Astrocyte (in vitro differentiated cells and primary cell): Measurements from ENCODE around the gene NLRP8. TPM values are rescaled to one million over a fixed set of nuclear protein-coding genes. Genes with fewer than 3 reads are reported as not detected.
"Not testable (repeated sequence)": the region's sequence is repeated elsewhere in the genome, so short reads cannot be mapped to it uniquely, and the experiment has no call there.

Source experiments
- DNase-seq: peaks from one replicate; pipeline ENCODE4 v3.0.0-alpha.2; 2010; ENCODE audit warnings: low read depth
- FAIRE-seq: peaks from 2 replicates; lab custom pipeline; 2011; peaks lifted over from hg19 to GRCh38; lab: Jason Lieb, UNC
- H2AFZ ChIP-seq: 2 replicates; pipeline ENCODE4 v1.6.0; 2012; ENCODE audit warnings: low read depth, low read length, inconsistent platforms
- H3K27ac ChIP-seq: 2 replicates; pipeline ENCODE4 v1.5.1; 2011; ENCODE audit warnings: low read depth, low read length, inconsistent platforms
- H3K27me3 ChIP-seq: 2 replicates; pipeline ENCODE4 v1.6.0; 2011; ENCODE audit warnings: low read length, inconsistent platforms; ENCODE audit not compliant: insufficient read depth
- H3K36me3 ChIP-seq: 2 replicates; pipeline ENCODE4 v1.5.1; 2011; ENCODE audit warnings: low read length, inconsistent platforms; ENCODE audit not compliant: insufficient read depth
- H3K4me1 ChIP-seq: 2 replicates; pipeline ENCODE4 v1.5.1; 2011; ENCODE audit warnings: low read length, inconsistent platforms; ENCODE audit not compliant: insufficient read depth
- H3K4me2 ChIP-seq: 2 replicates; pipeline ENCODE4 v1.6.0; 2012; ENCODE audit warnings: low read length, inconsistent platforms
- H3K4me3 ChIP-seq: 2 replicates; pipeline ENCODE4 v1.5.1; 2011; ENCODE audit warnings: low read depth, mild to moderate bottlenecking, low read length, inconsistent platforms; ENCODE audit not compliant: insufficient read depth
- H3K79me2 ChIP-seq: 2 replicates; pipeline ENCODE4 v1.6.0; 2012; ENCODE audit warnings: mild to moderate bottlenecking, low read length, inconsistent platforms; ENCODE audit not compliant: insufficient read depth
- H3K9ac ChIP-seq: 2 replicates; pipeline ENCODE4 v1.6.0; 2012; ENCODE audit warnings: mild to moderate bottlenecking, low read length, inconsistent platforms
- H3K9me3 ChIP-seq: 2 replicates; pipeline ENCODE4 v1.5.1; 2012; ENCODE audit warnings: low read depth, mild to moderate bottlenecking, low read length, inconsistent platforms; ENCODE audit not compliant: insufficient read depth
- H4K20me1 ChIP-seq: 2 replicates; pipeline ENCODE4 v1.6.0; 2012; ENCODE audit warnings: low read length, inconsistent platforms; ENCODE audit not compliant: insufficient read depth
- H3K27ac Mint-ChIP-seq: one replicate; pipeline ENCODE4 v1.8.0; 2021; ENCODE audit warnings: mild to moderate bottlenecking, mixed read lengths; ENCODE audit not compliant: unreplicated experiment
- H3K27me3 Mint-ChIP-seq: one replicate; pipeline ENCODE4 v1.8.0; 2021; ENCODE audit warnings: low read depth, mixed read lengths; ENCODE audit not compliant: unreplicated experiment
- H3K36me3 Mint-ChIP-seq: one replicate; pipeline ENCODE4 v1.8.0; 2021; ENCODE audit warnings: low read depth, mixed read lengths; ENCODE audit not compliant: unreplicated experiment
- H3K4me1 Mint-ChIP-seq: one replicate; pipeline ENCODE4 v1.8.0; 2021; ENCODE audit warnings: low read depth, mixed read lengths; ENCODE audit not compliant: unreplicated experiment
- H3K4me3 Mint-ChIP-seq: one replicate; pipeline ENCODE4 v1.8.0; 2021; ENCODE audit warnings: mild to moderate bottlenecking, moderate library complexity, mixed read lengths; ENCODE audit not compliant: unreplicated experiment
- H3K9me3 Mint-ChIP-seq: one replicate; pipeline ENCODE4 v1.8.0; 2021; ENCODE audit warnings: mild to moderate bottlenecking, mixed read lengths; ENCODE audit not compliant: unreplicated experiment
- CTCF ChIP-seq: IDR thresholded peaks from 2 replicates; pipeline ENCODE4 v1.5.1; 2011; ENCODE audit warnings: low read depth, mild to moderate bottlenecking, inconsistent platforms, low read length, moderate library complexity; ENCODE audit not compliant: insufficient read depth
- EZH2 ChIP-seq: IDR thresholded peaks from 2 replicates; pipeline ENCODE4 v1.6.1; 2012; ENCODE audit warnings: mild to moderate bottlenecking, low read length, inconsistent platforms; ENCODE audit not compliant: insufficient read depth
- total RNA-seq: library from RNA; stranded (reverse); gene quantifications from 2 replicates; pipeline ENCODE4 v1.2.1, GENCODE V29; 2021

The NLRP8 gene
- total RNA-seq, 1 donor from 2014 or later = not detected

GRCh38 chr19:56015756-56016155, 68.1 kb downstream of the NLRP8 start:
- Histone ChIP-seq H3K27ac (no peak overlapping the region), H3K79me2 (no peaks in the 10 kb centered on the region), H3K9ac (no peak overlapping the region), H3K4me2 (no peak overlapping the region), H3K9me3 (no peaks in the 10 kb centered on the region), H4K20me1 (no peaks in the 10 kb centered on the region), H3K4me3 (no peak overlapping the region), H3K4me1 (no peaks in the 10 kb centered on the region), H3K27me3 (no peaks in the 10 kb centered on the region), H2AFZ (no peak overlapping the region), H3K36me3 (no peaks in the 10 kb centered on the region)
- Mint-ChIP-seq H3K4me3 (no peak overlapping the region), H3K27ac (no peak overlapping the region), H3K27me3 (no peaks in the 10 kb centered on the region), H3K9me3 (peaks cover 3% of the 10 kb centered on the region), H3K36me3 (no peaks in the 10 kb centered on the region), H3K4me1 (no peaks in the 10 kb centered on the region)
- DNase-seq (no peak), FAIRE-seq (no peak)
- TF ChIP-seq EZH2 (no peak), CTCF (no peak)

- H3K27ac Mint-ChIP-seq, H3K4me1 Mint-ChIP-seq, H3K4me2 ChIP-seq, H3K36me3 Mint-ChIP-seq, H3K27ac ChIP-seq, DNase-seq, H3K9me3 Mint-ChIP-seq, H3K4me3 Mint-ChIP-seq, H3K4me1 ChIP-seq, H3K27me3 ChIP-seq, H4K20me1 ChIP-seq, H3K36me3 ChIP-seq, H3K4me3 ChIP-seq, H3K9ac ChIP-seq, H3K27me3 Mint-ChIP-seq, FAIRE-seq, H3K79me2 ChIP-seq, H3K9me3 ChIP-seq, H2AFZ ChIP-seq: not testable (repeated sequence)
These were observed 71.7 kb downstream of the NLRP8 start for GRCh38 chr19:56019325-56019724.

- not testable (repeated sequence) for H3K9ac ChIP-seq, H3K9me3 Mint-ChIP-seq, H3K4me3 Mint-ChIP-seq, H3K4me1 Mint-ChIP-seq, H3K79me2 ChIP-seq, H3K4me2 ChIP-seq, DNase-seq, H3K36me3 ChIP-seq, H3K4me1 ChIP-seq, H3K9me3 ChIP-seq, H3K36me3 Mint-ChIP-seq, H4K20me1 ChIP-seq, H3K27me3 Mint-ChIP-seq, H3K27me3 ChIP-seq, H2AFZ ChIP-seq, H3K4me3 ChIP-seq, H3K27ac ChIP-seq, H3K27ac Mint-ChIP-seq
- FAIRE-seq = peak; percentile 32
These were observed 72.8 kb downstream of the NLRP8 start for GRCh38 chr19:56020355-56020975.
